Stimulated activated CD8-positive, alpha-beta memory T cell treated with anti-CD3 and anti-CD28 coated beads, Interleukin-7, amount 100 ng/mL, for 1 hour (primary cell): ENCODE results near the gene PCDHA11.
"Not testable (repeated sequence)": the region's sequence is repeated elsewhere in the genome, so short reads cannot be mapped to it uniquely, and the experiment has no call there.

Experiments used
- DNase-seq, 2 donors: peaks; one replicate each; pipeline ENCODE4 v3.0.0-alpha.2; 2020; ENCODE audit warnings: low read depth in 2 of 2

Gene PCDHA11

DNA sequence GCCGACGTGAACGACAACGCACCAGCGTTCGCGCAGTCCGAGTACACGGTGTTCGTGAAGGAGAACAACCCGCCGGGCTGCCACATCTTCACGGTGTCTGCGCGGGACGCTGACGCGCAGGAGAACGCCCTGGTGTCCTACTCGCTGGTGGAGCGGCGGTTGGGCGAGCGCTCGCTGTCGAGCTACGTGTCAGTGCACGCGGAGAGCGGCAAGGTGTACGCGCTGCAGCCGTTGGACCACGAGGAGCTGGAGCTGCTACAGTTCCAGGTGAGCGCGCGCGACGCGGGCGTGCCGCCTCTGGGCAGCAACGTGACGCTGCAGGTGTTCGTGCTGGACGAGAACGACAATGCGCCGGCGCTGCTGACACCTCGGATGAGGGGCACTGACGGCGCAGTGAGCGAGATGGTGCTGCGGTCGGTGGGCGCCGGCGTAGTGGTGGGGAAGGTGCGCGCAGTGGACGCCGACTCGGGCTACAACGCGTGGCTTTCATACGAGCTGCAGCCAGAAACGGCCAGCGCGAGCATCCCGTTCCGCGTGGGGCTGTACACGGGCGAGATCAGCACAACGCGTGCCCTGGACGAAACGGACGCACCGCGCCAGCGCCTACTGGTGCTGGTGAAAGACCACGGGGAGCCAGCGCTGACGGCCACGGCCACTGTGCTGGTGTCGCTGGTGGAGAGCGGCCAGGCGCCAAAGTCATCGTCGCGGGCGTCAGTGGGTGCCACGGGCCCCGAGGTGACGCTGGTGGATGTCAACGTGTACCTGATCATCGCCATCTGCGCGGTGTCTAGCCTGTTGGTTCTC, 18.7 kb upstream of the PCDHA11 start:
- DNase-seq: not testable (repeated sequence)

DNA sequence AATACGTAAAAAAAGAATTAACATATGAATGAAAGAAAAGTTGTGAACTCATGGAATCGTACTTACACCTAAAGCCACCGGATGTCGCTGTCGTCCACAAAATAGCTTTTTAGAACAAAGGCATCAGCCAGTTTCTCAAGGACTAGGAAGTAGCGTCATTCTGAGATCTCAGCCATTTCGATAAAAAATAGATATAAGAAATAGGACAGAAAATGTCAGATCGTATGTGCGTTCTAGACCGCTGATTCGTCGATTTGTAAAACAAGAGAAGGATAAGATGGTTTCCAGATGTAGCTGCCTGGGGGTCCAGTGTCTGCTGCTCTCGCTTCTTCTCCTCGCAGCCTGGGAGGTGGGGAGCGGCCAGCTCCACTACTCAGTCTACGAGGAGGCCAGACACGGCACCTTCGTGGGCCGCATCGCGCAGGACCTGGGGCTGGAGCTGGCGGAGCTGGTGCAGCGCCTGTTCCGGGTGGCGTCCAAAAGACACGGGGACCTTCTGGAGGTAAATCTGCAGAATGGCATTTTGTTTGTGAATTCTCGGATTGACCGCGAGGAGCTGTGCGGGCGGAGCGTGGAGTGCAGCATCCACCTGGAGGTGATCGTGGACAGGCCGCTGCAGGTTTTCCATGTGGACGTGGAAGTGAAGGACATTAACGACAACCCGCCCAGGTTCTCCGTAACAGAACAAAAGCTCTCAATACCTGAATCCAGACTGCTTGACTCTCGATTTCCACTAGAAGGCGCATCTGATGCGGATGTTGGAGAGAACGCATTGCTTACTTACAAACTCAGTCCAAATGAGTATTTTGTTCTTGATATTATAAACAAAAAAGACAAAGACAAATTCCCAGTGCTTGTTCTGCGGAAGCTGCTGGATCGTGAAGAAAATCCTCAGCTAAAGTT, 12.7 kb upstream of the PCDHA11 start, which contains the start of gene PCDHA10:
TSS of gene PCDHA10 (plus strand) at position 126 of the 903 bp plus-strand sequence. CDS start at position 278, 152 bp downstream.
- no peak for DNase-seq

DNA sequence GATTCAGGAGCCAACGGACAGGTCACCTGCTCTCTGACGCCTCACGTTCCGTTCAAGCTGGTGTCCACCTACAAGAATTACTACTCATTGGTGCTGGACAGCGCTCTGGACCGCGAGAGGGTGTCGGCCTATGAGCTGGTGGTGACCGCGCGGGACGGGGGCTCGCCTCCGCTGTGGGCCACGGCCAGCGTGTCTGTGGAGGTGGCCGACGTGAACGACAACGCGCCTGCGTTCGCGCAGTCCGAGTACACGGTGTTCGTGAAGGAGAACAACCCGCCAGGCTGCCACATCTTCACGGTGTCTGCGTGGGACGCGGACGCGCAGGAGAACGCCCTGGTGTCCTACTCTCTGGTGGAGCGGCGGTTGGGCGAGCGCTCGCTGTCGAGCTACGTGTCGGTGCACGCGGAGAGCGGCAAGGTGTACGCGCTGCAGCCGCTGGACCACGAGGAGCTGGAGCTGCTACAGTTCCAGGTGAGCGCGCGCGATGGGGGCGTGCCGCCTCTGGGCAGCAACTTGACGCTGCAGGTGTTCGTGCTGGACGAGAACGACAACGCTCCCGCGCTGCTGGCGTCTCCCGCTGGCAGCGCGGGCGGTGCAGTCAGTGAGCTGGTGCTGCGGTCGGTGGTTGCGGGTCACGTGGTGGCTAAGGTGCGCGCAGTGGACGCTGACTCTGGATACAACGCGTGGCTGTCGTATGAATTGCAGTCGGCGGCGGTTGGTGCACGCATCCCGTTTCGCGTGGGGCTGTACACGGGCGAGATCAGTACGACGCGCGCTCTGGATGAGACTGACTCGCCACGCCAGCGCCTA, 11.4 kb upstream of the PCDHA11 start:
- no peak for DNase-seq

DNA sequence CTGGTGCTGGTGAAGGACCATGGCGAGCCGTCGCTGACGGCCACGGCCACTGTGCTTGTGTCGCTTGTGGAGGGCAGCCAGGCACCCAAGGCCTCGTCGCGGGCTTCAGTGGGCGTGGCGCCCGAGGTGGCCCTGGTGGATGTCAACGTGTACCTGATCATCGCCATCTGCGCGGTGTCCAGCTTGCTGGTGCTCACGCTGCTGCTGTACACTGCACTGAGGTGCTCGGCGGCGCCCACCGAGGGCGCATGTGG, 10.8 kb upstream of the PCDHA11 start:
- DNase-seq: no peak

DNA sequence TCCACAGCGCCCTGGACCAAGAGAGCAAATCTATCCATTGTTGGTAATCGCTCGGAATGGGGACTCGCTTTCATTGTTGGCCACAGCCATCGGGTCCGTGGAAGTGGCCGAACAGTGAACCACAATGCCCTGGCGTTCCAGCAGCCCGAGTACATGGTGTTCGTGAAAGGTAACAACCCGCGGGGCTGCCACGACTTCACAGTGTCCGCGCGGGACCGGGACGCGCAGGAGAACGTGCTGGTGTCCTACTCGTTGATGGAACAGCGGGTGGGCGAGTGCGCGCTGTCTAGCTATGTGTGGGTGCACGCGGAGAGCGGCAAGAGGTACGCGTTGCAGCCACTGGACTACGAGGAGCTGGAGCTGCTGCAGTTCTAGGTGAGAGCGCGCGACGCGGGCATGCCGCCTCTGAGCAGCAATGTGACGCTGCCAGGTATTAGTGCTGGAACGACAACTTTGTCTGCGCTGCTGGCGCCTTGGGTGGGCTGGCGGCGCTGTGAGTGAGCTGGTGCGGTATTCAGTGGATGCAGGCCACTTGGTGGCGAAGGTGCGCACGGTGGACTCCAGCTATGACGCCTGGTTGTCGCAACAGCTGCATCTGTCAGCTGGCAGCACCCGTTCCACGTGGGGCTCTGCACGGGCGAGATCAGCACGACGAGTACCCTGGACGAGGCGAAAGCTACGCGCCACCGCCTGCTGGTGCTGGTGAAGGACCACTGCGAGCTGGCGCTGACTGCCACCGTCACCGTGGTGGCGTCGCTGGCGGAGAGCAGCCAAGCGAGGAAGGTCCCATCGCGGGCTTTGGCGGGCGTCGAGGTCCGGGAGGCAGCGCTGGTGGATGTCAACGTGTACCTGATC, 6.1 kb upstream of the PCDHA11 start:
- no peak for DNase-seq

DNA sequence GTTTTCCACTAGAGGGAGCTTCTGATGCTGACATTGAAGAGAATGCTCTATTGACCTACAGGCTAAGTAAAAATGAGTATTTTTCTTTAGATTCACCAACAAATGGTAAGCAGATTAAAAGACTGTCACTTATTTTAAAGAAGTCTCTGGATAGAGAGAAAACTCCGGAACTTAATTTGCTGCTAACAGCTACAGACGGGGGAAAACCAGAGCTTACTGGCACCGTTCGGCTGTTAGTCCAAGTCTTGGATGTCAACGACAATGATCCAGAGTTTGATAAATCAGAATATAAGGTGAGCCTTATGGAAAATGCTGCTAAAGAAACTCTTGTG, 764 bp downstream of the PCDHA11 start:
- DNase-seq: no peak

DNA sequence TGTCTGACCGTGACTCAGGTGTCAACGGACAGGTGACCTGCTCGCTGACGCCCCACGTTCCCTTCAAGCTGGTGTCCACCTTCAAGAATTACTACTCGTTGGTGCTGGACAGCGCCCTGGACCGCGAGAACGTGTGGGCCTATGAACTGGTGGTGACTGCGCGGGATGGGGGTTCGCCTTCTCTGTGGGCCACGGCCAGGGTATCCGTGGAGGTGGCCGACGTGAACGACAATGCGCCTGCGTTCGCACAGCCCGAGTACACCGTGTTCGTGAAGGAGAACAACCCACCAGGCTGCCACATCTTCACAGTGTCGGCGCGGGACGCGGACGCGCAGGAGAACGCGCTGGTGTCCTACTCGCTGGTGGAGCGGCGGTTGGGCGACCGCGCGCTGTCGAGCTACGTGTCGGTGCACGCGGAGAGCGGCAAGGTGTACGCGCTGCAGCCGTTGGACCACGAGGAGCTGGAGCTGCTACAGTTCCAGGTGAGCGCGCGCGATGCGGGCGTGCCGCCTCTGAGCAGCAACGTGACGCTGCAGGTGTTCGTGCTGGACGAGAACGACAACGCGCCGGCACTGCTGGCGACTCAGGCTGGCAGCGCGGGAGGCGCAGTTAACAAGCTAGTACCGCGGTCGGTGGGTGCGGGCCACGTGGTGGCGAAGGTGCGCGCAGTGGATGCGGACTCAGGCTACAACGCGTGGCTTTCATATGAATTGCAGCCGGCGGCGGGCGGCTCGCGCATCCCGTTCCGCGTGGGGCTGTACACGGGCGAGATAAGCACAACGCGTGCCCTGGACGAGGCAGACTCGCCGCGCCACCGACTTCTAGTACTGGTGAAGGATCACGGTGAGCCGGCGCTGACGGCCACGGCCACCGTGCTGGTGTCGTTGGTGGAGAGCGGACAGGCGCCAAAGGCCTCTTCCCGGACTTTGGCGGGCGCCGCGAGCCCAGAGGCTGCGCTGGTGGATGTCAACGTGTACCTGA, 1.8 kb downstream of the PCDHA11 start:
- DNase-seq: no peak

DNA sequence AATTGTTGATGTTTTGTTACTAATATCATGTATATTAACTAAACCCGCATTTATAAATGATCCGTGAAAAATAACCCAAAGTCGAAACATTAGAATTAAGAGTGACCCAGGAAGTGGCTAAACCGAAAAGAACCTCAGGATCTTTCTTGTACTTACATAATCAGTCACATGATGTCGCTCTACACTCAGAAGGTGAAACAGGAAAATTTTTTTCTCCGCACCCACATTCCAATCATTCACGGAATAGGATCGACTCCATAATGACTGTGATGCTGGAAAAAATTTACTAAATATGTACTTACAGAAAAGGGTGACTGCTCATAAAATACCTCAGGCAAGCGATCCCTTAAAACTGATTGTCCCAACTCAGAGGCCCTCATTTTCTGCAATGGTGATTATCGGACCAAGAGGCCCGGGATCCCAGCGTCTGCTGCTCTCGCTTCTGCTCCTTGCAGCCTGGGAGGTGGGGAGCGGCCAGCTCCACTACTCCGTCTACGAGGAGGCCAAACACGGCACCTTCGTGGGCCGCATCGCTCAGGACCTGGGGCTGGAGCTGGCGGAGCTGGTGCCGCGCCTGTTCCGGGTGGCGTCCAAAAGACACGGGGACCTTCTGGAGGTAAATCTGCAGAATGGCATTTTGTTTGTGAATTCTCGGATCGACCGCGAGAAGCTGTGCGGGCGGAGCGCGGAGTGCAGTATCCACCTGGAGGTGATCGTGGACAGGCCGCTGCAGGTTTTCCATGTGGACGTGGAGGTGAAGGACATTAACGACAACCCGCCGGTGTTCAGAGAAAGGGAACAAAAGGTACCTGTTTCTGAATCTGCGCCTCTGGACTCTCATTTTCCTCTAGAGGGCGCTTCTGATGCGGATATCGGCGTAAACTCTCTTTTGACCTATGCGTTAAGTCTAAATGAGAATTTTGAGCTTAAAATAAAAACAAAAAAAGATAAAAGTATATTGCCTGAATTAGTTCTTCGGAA, 6.6 kb downstream of the PCDHA11 start, which contains the start of gene PCDHA12:
TSS of gene PCDHA12 (plus strand) at position 224 of the 981 bp plus-strand sequence. CDS start at position 389, 165 bp downstream.
- no peak for DNase-seq

DNA sequence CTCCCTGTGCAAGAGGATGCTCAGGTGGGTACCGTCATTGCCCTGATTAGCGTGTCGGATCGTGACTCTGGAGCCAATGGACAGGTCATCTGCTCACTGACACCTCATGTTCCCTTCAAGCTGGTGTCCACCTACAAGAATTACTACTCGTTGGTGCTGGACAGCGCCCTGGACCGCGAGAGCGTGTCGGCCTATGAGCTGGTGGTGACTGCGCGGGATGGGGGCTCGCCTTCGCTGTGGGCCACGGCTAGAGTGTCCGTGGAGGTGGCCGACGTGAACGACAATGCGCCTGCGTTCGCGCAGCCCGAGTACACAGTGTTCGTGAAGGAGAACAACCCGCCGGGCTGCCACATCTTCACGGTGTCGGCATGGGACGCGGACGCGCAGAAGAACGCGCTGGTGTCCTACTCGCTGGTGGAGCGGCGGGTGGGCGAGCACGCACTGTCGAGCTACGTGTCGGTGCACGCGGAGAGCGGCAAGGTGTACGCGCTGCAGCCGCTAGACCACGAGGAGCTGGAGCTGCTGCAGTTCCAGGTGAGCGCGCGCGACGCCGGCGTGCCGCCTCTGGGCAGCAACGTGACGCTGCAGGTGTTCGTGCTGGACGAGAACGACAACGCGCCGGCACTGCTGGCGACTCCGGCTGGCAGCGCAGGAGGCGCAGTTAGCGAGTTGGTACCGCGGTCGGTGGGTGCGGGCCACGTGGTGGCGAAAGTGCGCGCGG, 7.9 kb downstream of the PCDHA11 start:
- not testable (repeated sequence) for DNase-seq

DNA sequence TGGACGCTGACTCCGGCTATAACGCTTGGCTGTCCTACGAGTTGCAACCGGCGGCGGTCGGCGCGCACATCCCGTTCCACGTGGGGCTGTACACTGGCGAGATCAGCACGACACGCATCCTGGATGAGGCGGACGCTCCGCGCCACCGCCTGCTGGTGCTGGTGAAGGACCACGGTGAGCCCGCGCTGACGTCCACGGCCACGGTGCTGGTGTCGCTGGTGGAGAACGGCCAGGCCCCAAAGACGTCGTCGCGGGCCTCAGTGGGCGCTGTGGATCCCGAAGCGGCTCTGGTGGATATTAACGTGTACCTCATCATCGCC, 8.5 kb downstream of the PCDHA11 start:
- DNase-seq: no peak

DNA sequence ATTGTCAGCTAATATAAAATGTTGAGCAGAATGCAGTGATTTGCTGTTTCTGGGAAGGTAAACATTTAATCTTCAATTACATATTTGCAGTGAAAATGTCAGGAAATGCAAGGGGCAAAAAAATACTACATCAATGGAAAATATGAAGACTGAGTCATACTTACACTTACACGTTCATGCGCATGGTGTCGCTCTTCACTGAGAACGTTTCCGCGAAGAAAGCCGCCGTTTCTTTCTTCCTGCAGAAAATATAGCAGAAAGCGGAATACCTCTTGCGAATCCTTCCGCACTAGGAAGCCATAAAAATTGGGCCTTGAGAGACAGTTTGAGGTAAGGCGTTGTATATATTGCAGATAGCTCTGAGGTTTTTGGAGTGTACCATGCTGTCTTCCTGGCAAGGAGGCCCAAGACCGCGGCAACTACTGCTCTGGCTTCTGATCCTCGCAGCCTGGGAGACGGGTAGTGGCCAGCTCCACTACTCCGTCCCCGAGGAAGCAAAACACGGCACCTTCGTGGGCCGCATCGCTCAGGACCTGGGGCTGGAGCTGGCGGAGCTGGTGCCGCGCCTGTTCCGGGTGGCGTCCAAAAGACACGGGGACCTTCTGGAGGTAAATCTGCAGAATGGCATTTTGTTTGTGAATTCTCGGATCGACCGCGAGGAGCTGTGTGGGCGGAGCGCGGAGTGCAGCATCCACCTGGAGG, 13.3 kb downstream of the PCDHA11 start, which contains the start of gene PCDHA13:
TSS of gene PCDHA13 (plus strand) at position 236 of the 702 bp plus-strand sequence. CDS start at position 381, 145 bp downstream.
- no peak for DNase-seq

DNA sequence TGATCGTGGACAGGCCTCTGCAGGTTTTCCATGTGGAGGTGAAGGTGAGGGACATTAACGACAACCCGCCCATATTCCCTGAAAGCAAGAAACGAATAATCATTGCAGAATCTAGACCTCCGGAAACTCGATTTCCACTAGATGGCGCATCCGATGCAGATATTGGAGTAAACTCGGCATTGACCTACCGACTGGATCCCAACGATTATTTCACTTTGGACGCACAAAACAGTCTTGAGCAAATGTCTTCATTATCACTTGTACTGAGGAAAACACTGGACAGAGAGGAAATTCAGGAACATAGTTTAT, 13.8 kb downstream of the PCDHA11 start:
- DNase-seq: no peak

DNA sequence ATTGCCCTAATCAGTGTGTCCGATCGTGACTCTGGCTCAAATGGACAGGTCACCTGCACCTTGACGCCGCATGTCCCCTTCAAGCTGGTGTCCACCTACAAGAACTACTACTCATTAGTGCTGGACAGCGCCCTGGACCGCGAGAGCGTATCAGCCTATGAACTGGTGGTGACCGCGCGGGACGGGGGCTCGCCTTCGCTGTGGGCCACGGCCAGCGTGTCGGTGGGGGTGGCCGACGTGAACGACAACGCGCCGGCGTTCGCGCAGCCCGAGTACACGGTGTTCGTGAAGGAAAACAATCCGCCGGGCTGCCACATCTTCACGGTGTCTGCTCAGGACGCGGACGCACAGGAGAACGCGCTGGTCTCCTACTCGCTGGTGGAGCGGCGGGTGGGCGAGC, 14.6 kb downstream of the PCDHA11 start:
- no peak for DNase-seq

DNA sequence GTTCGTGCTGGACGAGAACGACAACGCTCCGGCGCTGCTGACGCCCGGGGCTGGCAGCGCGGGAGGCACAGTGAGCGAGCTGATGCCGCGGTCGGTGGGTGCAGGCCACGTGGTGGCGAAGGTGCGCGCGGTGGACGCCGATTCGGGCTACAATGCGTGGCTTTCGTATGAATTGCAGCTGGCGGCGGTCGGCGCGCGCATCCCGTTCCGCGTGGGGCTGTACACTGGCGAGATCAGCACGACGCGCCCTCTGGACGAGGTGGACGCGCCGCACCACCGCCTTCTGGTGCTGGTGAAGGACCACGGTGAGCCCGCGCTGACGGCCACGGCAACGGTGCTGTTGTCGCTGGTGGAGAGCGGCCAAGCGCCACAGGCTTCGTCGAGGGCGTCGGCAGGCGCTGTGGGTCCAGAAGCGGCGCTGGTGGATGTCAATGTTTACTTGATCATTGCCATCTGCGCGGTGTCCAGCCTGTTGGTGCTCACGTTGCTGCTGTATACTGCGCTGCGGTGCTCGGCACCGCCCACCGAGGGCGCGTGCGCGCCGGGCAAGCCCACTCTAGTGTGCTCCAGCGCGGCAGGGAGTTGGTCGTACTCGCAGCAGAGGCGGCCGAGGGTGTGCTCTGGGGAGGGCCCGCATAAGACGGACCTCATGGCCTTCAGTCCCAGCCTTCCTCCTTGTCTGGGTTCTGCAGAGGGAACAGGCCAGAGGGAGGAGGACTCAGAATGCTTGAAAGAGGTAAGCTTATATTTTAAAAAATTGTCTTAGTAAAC, 15.4 kb downstream of the PCDHA11 start:
- no peak for DNase-seq

DNA sequence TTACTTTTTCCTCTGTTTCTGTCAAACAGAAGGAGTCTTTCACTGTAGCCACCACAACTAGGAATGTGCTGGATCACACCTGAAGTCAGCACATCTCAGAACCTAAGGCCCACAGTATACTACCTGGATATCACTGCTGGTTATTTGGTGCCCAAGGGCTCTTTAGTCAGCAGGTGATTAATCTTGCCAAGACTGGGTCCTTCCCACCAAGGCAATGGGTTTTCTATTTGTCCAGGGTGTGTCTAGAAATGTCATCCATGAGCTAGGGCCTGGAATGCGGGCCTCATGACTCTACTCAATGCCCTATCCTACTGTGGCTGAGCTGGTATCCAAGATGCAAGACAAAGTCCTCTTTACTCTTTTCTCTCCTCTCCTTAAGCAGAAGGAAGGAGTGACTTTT, 47.6 kb downstream of the PCDHA11 start:
- no peak for DNase-seq
